ENCODE data around the gene EPN1. TPM values are rescaled to one million over a fixed set of nuclear protein-coding genes. Genes with fewer than 3 reads are reported as not detected.

Gene EPN1
- total RNA-seq, 1 donor from 2014 or later: 40.3 TPM

DNA sequence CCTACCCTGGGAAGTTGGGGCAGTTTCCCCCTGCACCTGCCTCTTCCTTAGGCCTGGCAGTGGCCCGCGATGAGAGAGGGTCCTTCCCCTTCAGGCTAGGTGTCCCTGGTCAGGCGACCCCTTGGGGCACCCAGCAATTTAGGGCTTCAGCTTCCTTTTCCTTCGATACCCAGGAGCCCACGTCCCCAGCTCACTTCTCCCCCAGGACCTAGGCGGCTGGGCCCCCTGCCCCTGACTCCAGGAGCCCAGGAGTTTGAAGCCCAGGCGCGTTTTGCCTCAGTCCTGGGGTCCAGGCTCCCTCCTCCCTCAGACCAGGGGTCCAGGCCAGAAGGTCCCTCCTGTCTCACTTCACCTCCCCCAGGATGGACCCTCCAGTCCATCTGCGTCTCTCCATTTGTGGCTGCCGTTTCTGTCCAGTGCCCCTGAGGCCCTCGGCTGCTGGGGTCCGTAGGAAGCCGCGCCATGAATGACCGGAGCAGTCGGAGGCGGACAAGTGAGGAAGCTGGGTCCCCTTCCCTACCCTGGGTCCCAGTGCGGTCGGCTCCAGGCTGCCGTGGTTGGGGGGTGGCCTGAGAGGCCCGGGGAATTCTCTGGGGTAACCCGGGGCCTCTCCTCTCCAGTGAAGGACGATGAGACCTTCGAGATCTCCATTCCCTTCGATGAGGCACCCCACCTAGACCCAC is 26.3 kb upstream of the EPN1 start:
- Mint-ChIP-seq H3K27ac (peak overlapping the region; percentile 78), H3K9me3 (no peaks in the 10 kb centered on the region), H3K4me3 (ENCODE audit: low read depth) (peak overlapping the region; percentile 79), H3K4me1 (ENCODE audit: low read depth) (peaks cover 27% of the 10 kb centered on the region), H3K27me3 (ENCODE audit: low read depth) (no peaks in the 10 kb centered on the region), H3K36me3 (ENCODE audit: low read depth) (peaks cover 37% of the 10 kb centered on the region)
- intact Hi-C loops (cut with micrococcal nuclease): loop anchor here (10.0 kb wide), 1 partner anchor 394 kb away; the partner anchor contains the start of gene PPP6R1
- DNase-seq (ENCODE audit: low spot score): no peak

DNA sequence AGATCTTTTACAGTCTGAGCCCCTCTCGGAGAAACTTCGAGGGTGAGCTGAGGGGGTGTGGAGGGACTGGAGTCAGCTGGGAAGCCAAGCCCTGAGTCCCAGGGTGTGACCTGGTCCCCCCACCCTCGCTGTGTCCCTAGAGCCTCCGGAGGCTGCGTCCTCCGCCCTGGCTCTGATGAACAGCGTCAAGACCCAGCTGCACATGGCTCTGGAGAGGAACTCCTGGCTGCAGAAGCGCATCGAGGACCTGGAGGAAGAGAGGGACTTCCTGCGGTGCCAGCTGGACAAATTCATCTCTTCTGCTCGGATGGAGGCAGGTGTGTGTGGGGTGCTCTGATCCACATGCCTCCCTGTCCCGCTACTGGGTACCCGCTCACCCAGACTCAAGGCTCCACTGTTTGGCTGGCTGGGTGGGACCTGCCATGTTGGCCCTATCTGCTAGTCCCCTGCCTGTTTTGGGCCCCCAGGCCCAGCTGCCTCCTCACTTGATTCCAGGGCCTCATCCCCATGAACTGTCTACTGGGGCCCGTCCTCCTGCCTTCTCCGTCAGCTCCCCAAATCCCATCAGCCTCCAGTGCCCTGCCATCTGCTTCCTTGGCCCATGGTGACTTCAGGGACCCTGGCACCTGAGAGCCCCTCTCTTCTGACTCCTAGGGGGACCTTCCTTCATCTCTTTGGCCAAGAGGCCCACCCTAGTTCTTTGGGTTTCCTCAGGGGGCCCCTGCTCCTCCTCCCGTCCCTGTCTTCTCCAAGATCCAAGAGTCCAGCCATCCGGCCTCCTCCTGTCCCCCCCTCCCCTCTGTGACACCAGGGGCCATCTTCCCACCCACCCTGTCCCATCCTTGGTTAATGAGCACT is 25.5 kb upstream of the EPN1 start:
- peak overlapping the region; percentile 79 for H3K4me3 Mint-ChIP-seq (ENCODE audit: low read depth)
- peaks cover 30% of the 10 kb centered on the region for H3K36me3 Mint-ChIP-seq (ENCODE audit: low read depth)
- no peaks in the 10 kb centered on the region for H3K9me3 Mint-ChIP-seq
- peak overlapping the region; percentile 67 for H3K27ac Mint-ChIP-seq
- H3K4me1 Mint-ChIP-seq (ENCODE audit: low read depth): peaks cover 26% of the 10 kb centered on the region
- H3K27me3 Mint-ChIP-seq (ENCODE audit: low read depth): no peaks in the 10 kb centered on the region
- no peak for DNase-seq (ENCODE audit: low spot score)
- intact Hi-C loops (cut with micrococcal nuclease): loop anchor here (10.0 kb wide), 2 partner anchors 395 to 665 kb away; partner anchors contain the start of genes PPP6R1 and ZSCAN5A

DNA sequence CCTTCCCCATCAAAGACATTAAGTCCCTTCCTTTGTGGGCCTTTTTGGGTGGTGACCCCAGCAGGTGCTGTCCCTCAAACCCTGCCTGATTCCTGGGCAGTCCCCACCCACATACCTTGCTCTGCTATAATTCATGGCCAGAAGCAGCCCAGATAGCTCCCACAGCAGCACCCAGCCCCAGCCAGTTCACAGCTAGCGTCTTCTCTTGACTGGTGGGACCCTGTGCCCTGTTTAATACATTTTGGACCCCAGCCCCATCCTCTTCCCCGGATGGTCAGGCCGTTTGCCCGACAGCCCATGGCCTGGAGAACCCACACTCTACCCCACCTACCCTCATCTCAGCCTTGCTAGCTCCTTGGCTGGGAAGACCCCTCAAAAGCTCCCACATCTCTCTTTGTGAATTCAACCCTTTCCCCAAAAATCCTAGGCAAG is 24.9 kb upstream of the EPN1 start:
- H3K9me3 Mint-ChIP-seq: no peaks in the 10 kb centered on the region
- H3K27me3 Mint-ChIP-seq (ENCODE audit: low read depth): no peaks in the 10 kb centered on the region
- no peak for DNase-seq (ENCODE audit: low spot score)
- H3K4me1 Mint-ChIP-seq (ENCODE audit: low read depth): peaks cover 24% of the 10 kb centered on the region
- H3K4me3 Mint-ChIP-seq (ENCODE audit: low read depth): peak overlapping the region; percentile 56
- H3K36me3 Mint-ChIP-seq (ENCODE audit: low read depth): peaks cover 26% of the 10 kb centered on the region
- peak overlapping the region; percentile 67 for H3K27ac Mint-ChIP-seq
- intact Hi-C loops (cut with micrococcal nuclease): loop anchor here (10.0 kb wide), 1 partner anchor 665 kb away; the partner anchor contains the start of gene ZSCAN5A

DNA sequence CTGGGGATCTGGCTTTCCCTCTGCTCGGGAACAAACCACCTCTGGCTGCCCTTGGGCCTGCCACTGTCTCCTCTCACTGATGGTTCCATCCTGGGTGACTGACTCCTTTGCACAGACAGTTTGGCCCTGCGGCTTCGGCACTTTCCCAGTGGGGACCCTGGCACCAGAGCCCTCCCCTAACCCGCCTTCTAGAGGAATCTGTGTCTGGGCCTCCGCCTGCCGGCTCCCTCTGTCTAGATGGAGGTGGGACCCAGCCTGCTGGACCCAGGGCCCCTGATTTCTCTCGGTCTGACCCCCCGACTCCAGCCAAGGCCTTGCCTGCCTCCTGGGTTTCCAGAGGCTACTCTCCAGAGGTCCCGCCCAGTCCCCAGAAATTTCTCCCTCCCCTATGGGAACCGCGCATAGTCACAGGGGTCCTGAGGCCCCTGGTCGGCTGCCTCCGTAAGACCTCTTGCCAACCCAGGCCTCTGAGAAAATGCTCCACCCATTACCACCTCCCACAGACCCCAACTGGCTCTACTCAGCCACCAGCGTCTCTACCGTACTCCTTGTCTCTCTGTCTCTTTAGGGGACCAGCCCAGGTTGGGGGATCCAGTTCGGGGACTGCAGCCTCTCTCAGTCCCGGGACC is 24.3 kb upstream of the EPN1 start:
- H3K4me3 Mint-ChIP-seq (ENCODE audit: low read depth): peak overlapping the region; percentile 56
- DNase-seq (ENCODE audit: low spot score): no peak
- H3K36me3 Mint-ChIP-seq (ENCODE audit: low read depth): peaks cover 25% of the 10 kb centered on the region
- H3K27ac Mint-ChIP-seq: peak overlapping the region; percentile 67
- no peaks in the 10 kb centered on the region for H3K27me3 Mint-ChIP-seq (ENCODE audit: low read depth)
- intact Hi-C loops (cut with micrococcal nuclease): loop anchor here (10.0 kb wide), 1 partner anchor 664 kb away; the partner anchor contains the start of gene ZSCAN5A
- H3K4me1 Mint-ChIP-seq (ENCODE audit: low read depth): peaks cover 19% of the 10 kb centered on the region
- no peaks in the 10 kb centered on the region for H3K9me3 Mint-ChIP-seq

DNA sequence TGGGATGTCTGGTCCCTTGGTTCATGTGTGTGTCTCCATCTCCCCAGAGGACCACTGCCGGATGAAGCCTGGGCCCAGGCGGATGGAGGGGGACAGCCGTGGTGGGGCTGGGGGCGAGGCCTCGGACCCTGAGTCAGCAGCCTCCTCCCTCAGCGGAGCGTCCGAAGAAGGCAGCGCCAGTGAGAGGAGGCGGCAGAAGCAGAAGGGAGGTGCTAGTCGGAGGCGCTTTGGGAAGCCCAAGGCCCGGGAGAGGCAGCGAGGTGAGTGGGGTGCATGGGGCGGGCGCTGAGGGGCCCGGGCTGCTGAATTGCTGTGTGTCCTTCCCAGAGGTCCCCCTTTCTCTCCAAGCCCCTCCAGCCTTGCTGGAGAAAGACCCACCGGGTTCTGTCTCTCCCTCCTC is 23.8 kb upstream of the EPN1 start:
- H3K9me3 Mint-ChIP-seq: no peaks in the 10 kb centered on the region
- no peak overlapping the region for H3K4me3 Mint-ChIP-seq (ENCODE audit: low read depth)
- intact Hi-C loops (cut with micrococcal nuclease): loop anchor here (10.0 kb wide), 1 partner anchor 664 kb away; the partner anchor contains the start of gene ZSCAN5A
- H3K27ac Mint-ChIP-seq: peak overlapping the region; percentile 40
- peaks cover 29% of the 10 kb centered on the region for H3K36me3 Mint-ChIP-seq (ENCODE audit: low read depth)
- H3K4me1 Mint-ChIP-seq (ENCODE audit: low read depth): peaks cover 24% of the 10 kb centered on the region
- no peak for DNase-seq (ENCODE audit: low spot score)
- no peaks in the 10 kb centered on the region for H3K27me3 Mint-ChIP-seq (ENCODE audit: low read depth)

DNA sequence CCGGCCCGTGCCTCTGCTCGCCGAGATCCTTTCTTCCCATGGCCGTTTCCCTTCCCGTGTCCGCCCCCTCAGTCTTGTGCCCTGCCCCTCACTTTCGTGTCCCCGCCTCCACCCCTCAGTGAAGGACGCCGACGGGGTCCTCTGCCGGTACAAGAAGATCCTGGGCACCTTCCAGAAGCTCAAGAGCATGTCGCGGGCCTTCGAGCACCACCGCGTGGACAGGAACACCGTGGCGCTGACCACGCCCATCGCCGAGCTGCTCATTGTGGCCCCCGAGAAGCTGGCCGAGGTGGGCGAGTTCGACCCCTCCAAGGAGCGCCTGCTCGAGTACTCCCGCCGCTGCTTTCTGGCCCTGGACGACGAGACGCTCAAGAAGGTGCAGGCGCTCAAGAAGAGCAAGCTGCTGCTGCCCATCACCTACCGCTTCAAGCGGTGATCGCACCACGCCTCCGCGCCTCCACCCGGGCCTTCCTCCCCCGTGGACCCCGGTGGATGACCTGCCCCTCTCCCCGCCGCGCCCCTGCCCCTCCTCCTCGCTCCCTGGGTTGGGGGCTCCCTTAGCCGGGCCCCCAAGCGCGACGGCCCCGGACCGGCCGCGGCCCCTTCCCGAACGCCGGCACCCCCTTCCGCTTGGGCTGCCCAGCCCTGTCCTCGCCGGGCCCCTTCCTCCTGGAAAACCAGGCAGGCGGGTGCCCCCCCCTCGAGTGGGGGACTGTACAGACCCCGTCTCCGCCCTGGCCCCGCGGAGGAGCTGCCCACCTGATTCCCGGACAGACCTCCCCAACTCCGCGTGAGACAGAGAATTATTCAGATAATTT is 22.5 kb upstream of the EPN1 start:
- H3K9me3 Mint-ChIP-seq: no peaks in the 10 kb centered on the region
- peaks cover 29% of the 10 kb centered on the region for H3K36me3 Mint-ChIP-seq (ENCODE audit: low read depth)
- H3K4me3 Mint-ChIP-seq (ENCODE audit: low read depth): no peak overlapping the region
- DNase-seq (ENCODE audit: low spot score): no peak
- intact Hi-C loops (cut with micrococcal nuclease): loop anchor here (1.0 to 10.0 kb wide), 2 partner anchors 20 to 662 kb away; partner anchors contain the start of gene ZSCAN5A
- H3K27ac Mint-ChIP-seq: no peak overlapping the region
- no peaks in the 10 kb centered on the region for H3K27me3 Mint-ChIP-seq (ENCODE audit: low read depth)
- peaks cover 24% of the 10 kb centered on the region for H3K4me1 Mint-ChIP-seq (ENCODE audit: low read depth)

DNA sequence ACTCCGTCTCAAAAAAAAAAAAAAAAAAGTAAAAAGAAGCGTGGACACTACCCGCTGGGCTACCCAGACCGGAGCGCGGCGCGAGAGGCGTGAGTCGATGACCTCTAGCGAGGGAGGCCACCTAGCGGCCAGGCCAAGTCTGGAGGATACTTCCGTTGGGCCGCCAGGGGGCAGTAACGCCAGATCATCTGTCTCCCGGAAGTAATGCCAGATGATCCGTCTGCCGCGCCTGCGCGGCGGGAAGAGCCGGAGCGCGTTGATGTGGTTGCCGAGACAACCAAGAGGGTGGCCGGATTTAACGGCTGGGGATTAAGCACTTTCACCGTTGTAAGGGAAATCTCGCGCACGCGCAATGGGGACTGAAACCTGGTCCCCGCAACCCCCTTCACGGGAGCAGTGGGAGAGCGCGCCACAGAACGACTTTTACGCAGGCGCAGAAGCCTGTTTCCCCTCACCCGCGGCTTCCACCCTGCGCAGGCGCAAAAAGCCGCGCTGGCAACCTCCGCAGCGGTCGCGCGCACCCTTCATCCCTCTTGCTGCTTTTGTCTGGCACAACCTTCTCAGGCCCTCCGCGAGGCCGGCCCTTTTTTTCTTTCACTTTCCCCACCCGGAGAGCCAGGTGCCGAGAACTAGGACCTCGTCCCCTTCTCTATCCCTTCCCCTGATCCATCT is 21.2 kb upstream of the EPN1 start:
- intact Hi-C loops (cut with micrococcal nuclease): loop anchor here (1.0 to 10.0 kb wide), 4 partner anchors 10 to 661 kb away; partner anchors contain the start of genes ZNF581, ZNF865 and ZSCAN5A
- H3K27me3 Mint-ChIP-seq (ENCODE audit: low read depth): no peaks in the 10 kb centered on the region
- H3K36me3 Mint-ChIP-seq (ENCODE audit: low read depth): peaks cover 35% of the 10 kb centered on the region
- peaks cover 27% of the 10 kb centered on the region for H3K4me1 Mint-ChIP-seq (ENCODE audit: low read depth)
- H3K9me3 Mint-ChIP-seq: no peaks in the 10 kb centered on the region
- H3K4me3 Mint-ChIP-seq (ENCODE audit: low read depth): peak overlapping the region; percentile 91
- peak; percentile 97 for DNase-seq (ENCODE audit: low spot score)
- peak overlapping the region; percentile 99 for H3K27ac Mint-ChIP-seq

DNA sequence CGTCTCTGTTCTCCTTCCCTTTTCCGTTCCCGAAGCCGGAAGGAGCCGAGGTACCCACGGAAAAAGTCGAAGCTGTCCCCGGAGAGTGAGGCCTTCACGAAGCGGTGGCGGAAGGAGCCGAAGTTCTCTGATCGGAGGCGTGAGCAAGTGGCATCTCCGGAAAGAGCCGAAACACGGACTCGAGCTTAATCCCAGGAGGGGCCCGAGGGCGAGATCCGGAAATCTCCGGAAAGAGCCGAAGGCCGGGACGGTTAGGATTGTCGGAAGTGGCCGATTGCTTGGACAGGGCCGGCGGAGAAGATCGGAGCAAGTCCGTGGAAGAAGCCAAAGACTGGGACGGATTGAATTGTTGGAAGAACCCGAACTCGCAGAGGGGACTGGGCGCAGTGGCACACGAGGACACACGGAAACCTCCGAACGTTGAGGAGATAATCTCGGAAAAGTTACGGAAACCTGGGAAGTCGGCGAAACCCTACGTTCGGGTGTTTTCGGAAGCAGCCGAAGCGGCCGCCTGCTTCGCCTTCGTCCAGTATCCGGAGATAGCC is 20.6 kb upstream of the EPN1 start:
- Mint-ChIP-seq H3K27me3 (ENCODE audit: low read depth) (no peaks in the 10 kb centered on the region), H3K4me1 (ENCODE audit: low read depth) (peaks cover 26% of the 10 kb centered on the region), H3K9me3 (no peaks in the 10 kb centered on the region), H3K4me3 (ENCODE audit: low read depth) (peak overlapping the region; percentile 91), H3K27ac (peak overlapping the region; percentile 99), H3K36me3 (ENCODE audit: low read depth) (peaks cover 38% of the 10 kb centered on the region)
- DNase-seq (ENCODE audit: low spot score): peak; percentile 99
- intact Hi-C loops (cut with micrococcal nuclease): loop anchor here (1.0 to 10.0 kb wide), 3 partner anchors 11 to 660 kb away; partner anchors contain the start of genes ZNF581, ZNF865 and ZSCAN5A

DNA sequence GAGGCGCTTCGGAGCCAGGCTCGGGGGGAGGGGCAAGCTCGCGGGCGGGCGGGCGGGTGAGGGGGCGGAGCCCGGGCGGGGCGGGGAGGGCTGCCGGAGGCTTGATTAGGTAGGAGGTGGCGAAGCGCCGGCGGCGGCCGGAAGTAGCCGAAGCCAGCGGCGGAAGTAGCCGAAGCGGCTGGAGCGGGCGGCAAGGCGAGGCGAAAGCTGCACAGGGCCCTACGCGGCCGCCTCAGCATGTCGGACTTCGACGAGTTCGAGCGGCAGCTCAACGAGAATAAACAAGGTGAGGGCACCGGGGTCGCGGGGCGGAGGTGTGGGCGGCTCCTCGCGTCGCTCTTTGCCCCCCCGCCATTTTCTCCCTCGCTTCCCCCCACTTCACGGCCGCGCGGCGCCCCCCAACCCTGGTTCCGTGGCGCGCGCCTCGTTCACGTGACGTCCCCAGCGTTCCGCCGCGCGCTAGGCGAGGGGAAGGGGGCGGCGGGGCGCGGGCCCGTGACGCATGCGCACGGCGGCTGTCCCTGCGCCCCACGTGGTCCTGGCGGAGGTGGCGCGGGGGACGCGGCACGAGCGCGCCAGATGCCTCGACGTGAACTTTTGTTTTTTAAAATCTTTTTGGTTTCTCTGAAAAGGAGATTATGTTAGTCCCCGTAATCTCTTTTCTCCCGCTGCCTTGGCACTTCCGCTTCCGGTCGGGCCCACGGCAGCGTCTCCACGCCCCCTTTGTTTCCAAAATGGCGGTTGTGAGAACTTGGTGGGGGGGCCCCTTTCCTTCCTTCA is 20.0 kb upstream of the EPN1 start, which contains the start of gene U2AF2:
Gene U2AF2 (plus strand): TSS at position 168 of the 780 bp plus-strand sequence. CDS start 70 bp downstream, at position 238.
- Mint-ChIP-seq H3K4me1 (ENCODE audit: low read depth) (peaks cover 25% of the 10 kb centered on the region), H3K36me3 (ENCODE audit: low read depth) (peaks cover 45% of the 10 kb centered on the region), H3K27ac (peak within 1 kb of the TSS; percentile 99), H3K9me3 (no peaks in the 10 kb centered on the region), H3K4me3 (ENCODE audit: low read depth) (peak within 1 kb of the TSS; percentile 96), H3K27me3 (ENCODE audit: low read depth) (no peaks in the 10 kb centered on the region)
- peak; percentile 91 for DNase-seq (ENCODE audit: low spot score)
- intact Hi-C loops (cut with micrococcal nuclease): loop anchor here (1.0 to 10.0 kb wide), 4 partner anchors 12 to 660 kb away; partner anchors contain the start of genes EPN1, ZNF581, ZNF865 and ZSCAN5A

DNA sequence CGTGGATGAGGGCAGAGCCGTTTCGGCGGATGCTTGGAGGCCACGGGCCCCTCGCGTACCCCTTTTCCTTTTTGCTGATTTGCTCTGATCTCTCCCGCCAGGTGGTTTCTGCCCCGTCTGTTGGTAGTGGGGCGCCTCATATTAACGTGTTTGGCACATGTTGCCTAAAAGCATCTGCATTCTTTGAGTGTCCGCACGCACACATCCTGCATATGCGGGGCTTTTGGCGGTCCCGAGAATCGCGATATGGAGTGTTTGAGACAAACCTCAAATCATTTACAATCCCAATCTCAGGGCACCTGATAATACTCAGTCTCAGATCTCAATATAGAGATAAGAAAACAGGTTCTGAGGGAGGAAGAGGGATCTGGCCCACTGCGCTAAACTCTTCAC is 19.4 kb upstream of the EPN1 start:
- peak overlapping the region; percentile 96 for H3K4me3 Mint-ChIP-seq (ENCODE audit: low read depth)
- H3K36me3 Mint-ChIP-seq (ENCODE audit: low read depth): peaks cover 51% of the 10 kb centered on the region
- H3K4me1 Mint-ChIP-seq (ENCODE audit: low read depth): peaks cover 27% of the 10 kb centered on the region
- H3K9me3 Mint-ChIP-seq: no peaks in the 10 kb centered on the region
- intact Hi-C loops (cut with micrococcal nuclease): loop anchor here (1.0 to 10.0 kb wide), 3 partner anchors 20 to 659 kb away; partner anchors contain the start of genes EPN1, ZNF865 and ZSCAN5A
- no peaks in the 10 kb centered on the region for H3K27me3 Mint-ChIP-seq (ENCODE audit: low read depth)
- H3K27ac Mint-ChIP-seq: peak overlapping the region; percentile 99
- DNase-seq (ENCODE audit: low spot score): no peak

Data from activated T-helper 2 cell treated with anti-CD3 and anti-CD28 coated beads, Interferon-gamma antibody, Interleukin-2, Interleukin-4, amounts not matched to agents 10 μg/mL and 5 μg/mL and 100 μg/mL, durations not matched to agents 14 hours and 24 hours and 36 hours (primary cell).